Measurements from ENCODE around the gene TBX3.
"Not testable (repeated sequence)": the region's sequence is repeated elsewhere in the genome, so short reads cannot be mapped to it uniquely, and the experiment has no call there.

The TBX3 gene

DNA sequence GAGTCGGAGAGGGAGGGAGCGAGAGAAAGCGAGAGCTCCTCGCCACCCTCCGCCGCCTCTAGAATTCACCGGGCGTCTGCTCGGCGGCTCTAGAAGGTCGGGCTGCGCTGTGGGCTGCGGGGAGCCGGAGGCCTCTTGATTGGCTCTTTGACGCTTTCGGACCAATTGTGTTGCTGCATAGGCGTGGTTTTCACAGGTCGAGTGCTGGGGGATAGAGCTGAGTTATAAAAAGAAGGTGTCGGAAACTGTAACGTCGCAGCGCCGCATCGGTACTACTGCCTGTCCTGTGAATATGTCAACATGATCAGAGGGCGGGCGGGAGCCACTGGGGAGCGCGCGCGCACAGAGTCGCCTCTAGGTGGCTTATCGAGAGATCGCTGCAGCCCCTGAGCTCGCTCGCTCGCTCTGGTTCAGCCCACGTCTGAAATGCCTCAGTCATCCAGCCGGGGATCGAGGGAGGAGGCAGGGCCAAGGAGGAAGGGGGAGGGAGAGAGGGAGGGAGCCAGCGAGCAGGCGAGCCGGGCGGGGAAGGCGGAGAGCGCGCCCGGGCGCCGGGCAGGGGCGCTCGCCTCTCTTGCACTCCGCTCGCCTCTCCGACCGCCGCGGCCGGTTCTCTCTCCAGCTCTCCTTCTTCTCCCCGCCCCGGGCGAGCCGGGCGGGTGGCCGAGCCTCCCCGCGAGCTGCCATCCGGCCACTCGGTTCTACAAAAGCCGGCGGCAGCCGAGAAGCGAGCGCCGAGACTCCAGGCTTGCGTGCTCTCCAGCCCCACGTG, at the start of gene TBX3:
Gene TBX3, minus strand, starts transcription at position 78 of the 772 bp plus-strand sequence. CDS start 975 bp downstream, outside the sequence.
- in situ Hi-C loops (cut with MboI; ENCODE audit: low pct_unique_long_range_greater_than_20kb, low sequenced_read_pairs) = no loop called here
- DNase-seq = peak; percentile 100

DNA sequence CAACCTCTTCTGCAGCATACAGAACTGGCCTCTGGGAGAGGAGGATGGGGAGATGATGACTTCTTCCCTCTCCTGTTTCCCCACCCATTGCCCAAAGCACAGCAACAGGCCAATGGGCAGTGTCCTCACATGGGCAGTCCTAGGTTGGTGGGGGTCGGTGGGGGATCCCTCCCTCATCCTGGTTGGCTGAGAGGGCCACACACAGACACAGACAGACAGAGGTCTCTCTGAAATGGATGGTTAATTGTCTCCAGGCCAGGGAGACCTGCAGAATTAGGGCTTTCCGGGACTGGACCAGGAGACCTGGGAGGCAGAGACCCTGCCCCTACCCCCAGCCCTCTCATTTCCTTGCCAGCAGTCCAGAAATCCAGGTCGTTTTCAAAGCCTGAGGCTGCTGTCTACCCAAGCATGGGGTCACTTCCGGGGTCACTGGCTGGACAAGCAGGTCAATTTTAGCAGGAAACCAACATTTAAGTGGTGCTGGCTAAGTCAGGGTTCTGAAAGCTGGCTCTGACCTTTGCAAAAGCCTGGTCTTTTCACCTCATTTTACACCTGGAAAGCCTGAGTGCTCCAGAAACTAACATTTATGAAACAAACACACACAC, 48.6 kb upstream of the TBX3 start:
- in situ Hi-C loops (cut with MboI; ENCODE audit: low pct_unique_long_range_greater_than_20kb, low sequenced_read_pairs) = no loop called here
- peak; percentile 5 for DNase-seq

DNA sequence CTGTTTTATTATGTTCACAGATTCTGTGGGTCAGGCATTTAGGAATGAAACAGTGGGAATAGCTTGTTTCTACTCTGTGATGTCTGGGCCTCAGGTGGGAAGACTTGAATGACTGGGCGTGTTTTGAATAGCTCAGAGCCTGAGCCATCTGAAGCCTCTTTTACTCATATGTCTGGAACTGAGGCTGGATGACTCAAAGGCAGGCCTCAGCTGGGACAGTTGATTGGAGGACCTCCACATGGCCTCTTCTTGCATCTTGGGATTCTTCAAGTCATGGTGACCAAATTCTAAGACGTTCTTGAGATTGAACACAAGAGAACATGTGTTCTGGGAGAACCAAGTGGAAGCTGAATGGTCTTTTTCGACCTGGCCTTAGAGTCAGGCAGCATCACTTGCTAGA, 45.8 kb upstream of the TBX3 start:
- no peak for DNase-seq
- in situ Hi-C loops (cut with MboI; ENCODE audit: low pct_unique_long_range_greater_than_20kb, low sequenced_read_pairs) = no loop called here

DNA sequence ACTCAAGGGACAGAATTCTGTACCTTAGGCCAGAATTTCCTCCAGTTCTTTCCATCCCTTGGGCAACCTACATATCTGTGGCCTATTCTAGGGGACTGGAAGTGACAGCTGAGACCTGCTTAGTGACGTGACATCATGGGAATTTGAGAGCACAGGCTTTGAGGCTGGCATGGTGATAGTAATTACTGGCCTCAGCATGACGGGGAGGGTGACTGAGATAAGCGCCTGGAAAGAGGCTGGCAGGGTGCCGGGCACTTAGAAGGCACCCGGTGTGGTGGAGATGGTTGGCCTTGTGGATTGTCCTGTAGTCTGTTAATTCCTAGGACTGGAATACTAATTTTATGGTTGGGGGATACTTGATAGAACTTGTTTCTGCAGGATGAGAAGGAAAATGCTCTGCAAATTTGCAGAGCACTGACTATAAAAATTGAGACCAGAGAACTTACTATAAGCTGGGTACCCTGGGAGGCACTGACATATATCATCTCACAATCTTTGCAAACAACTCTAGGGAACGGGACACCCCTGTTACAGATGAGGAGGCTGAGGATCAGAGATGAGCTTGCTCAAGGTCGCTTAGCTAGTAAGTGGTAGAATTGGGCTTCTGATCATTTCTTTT, 42.2 kb upstream of the TBX3 start:
- in situ Hi-C loops (cut with MboI; ENCODE audit: low pct_unique_long_range_greater_than_20kb, low sequenced_read_pairs) = no loop called here

DNA sequence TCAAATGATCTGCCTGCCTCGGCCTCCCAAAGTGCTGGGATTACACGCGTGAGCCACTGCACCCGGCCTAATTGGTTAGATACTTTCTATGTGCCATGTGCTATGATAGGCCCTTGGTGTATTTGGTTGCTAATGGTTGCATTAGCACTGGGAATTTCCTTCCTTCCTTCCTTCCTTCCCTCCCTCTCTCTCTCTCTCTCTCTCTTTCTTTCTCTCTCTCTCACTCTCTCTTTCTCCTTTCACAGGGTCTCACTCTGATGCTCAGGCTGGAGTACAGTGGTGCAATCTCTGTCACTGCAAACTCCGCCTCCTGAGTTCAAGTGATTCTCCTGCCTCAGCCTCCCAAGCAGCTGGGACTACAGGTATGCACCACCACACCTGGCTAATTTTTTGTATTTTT, 38.2 kb upstream of the TBX3 start:
- DNase-seq; in situ Hi-C loops (cut with MboI; ENCODE audit: low pct_unique_long_range_greater_than_20kb, low sequenced_read_pairs): not testable (repeated sequence)

More for the DNA sequence above, 42.2 kb upstream of the TBX3 start:
- DNase-seq = no peak

DNA sequence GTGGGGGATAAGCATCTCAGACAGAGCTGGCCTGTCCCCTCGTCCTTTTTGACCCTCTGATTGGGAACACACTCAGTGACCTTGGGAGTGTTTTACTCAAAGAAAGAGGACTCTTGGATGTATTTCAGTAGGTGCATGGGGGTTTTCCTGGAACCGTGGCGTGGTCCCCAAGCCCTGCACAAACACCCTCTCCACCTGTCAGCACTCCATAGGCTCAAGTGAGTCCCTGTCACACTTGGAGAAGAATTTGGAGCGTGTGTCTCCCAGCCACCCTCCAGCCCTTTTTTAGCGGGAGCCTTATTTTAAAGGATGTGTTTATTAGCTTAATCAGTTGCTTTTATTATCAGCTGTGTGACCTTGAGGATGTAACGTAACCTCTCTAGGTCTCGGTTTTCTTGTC, 37.3 kb upstream of the TBX3 start:
- no peak for DNase-seq
- in situ Hi-C loops (cut with MboI; ENCODE audit: low pct_unique_long_range_greater_than_20kb, low sequenced_read_pairs) = no loop called here

DNA sequence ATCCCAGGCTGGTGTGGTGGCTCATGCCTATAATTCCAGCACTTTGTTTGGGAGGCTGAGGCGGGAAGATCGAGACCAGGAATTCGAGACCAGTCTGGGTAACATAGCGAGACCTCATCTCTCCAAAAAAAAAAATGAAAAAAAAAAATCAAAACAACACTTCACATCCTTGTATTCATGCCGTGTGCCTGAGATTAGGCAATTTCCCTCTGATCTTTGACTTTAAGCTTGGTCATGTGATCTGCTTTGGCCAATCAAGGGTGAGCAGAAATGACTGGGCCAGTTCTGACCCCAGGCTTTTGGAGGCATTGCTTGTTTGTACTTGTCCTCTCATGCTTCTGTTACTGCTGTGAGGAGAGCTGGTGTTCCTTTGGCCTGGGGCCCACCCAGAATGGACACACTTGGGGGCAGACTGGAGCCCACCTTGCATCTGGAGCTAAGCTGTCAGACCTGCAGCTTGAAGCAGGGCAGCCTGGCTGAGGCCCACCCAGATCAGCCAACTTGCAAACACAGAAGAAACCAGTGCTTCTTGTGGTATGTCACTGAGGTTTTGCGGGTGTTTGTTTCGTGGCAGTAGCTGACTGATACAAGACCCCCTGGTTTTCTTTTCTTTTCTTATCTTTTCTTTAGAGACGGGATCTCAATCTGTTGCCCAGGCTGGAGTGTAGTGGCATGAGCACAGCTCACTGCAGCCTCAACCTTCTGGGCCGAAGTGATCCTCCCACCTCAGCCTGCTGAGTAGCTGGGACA, 29.7 kb upstream of the TBX3 start:
- DNase-seq = no peak
- in situ Hi-C loops (cut with MboI; ENCODE audit: low pct_unique_long_range_greater_than_20kb, low sequenced_read_pairs) = no loop called here

DNA sequence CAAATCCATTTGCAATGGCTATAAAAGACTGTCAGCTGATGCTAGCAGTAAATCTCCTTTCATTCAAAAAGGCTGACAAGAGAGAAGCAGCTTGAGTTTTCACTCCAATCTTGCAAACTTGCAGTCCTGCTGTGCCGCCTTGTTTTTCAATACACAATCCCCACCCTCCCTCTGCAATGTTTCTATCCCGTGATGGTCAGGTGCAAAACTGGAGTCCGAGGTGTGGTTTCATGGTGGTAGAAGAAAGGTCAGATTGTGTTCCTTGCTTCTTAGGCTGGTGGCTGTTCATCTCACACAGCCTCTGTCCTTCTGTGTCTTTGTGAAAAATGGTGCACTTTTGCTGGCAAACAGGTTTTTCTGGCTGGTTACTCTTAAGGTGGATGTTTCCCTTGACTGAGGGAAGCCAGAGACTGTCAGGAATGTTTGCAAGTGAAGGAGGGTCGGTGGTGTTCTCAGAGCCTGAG, 27.7 kb upstream of the TBX3 start:
- in situ Hi-C loops (cut with MboI; ENCODE audit: low pct_unique_long_range_greater_than_20kb, low sequenced_read_pairs) = no loop called here

DNA sequence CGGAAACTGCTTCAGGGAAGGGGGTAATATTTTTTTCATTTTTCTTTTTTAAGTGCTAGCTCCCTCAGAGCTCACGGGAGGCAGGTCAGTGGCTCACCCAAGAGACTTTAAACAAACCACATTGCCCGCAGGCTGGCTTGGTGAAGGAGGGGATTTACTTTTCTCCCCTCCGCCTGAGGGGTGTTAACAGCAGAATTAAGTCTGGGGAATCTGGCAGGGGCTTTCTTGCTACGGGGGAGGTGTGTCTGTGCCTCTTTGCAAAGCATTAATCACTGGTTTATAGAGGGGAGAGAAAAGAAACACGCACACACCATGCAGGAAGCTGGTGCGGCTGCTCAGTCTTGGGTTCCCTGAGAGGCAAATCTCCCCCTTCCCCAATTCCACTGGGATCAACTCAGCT, 26.2 kb upstream of the TBX3 start:
- no peak for DNase-seq
- in situ Hi-C loops (cut with MboI; ENCODE audit: low pct_unique_long_range_greater_than_20kb, low sequenced_read_pairs) = no loop called here

More for the DNA sequence above, 27.7 kb upstream of the TBX3 start:
- DNase-seq = no peak

DNA sequence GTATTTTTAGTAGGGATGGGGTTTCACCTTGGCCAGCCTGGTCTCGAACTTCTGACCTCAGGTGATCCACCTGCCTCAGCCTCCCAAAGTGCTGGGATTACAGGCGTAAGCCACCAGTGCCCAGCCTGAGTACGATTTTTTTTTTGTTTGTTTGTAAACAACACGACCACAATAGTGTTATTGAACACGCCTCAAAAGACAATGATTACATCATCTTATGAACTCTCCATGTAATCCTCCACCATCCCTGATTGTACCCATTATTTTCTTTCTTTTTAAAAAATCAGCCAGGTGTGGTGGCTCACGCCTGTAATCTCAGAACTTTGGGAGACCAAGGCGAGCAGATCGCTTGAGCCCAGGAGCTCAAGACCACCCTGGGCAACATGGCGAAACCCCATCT, 25.1 kb upstream of the TBX3 start:
- no peak for DNase-seq
- in situ Hi-C loops (cut with MboI; ENCODE audit: low pct_unique_long_range_greater_than_20kb, low sequenced_read_pairs) = no loop called here

DNA sequence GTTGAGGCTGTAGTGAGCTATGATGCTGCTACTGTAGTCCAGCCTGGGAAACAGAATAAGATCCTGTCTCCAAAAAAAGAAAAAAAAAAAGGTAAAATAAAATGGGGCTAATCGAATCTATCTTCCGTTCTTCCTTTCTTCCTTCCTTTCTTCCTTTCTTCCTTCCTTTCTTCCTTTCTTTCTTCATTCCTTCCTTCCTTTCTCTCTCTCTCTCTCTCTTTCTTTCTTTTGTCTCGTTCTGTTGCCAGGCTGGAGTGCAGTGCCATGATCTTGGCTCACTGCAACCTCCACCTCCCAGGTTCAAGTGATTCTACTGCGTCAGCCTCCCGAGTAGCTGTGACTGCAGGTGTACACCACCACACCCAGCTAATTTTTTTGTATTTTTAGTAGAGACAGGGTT, 24.6 kb upstream of the TBX3 start:
- DNase-seq; in situ Hi-C loops (cut with MboI; ENCODE audit: low pct_unique_long_range_greater_than_20kb, low sequenced_read_pairs): not testable (repeated sequence)

DNA sequence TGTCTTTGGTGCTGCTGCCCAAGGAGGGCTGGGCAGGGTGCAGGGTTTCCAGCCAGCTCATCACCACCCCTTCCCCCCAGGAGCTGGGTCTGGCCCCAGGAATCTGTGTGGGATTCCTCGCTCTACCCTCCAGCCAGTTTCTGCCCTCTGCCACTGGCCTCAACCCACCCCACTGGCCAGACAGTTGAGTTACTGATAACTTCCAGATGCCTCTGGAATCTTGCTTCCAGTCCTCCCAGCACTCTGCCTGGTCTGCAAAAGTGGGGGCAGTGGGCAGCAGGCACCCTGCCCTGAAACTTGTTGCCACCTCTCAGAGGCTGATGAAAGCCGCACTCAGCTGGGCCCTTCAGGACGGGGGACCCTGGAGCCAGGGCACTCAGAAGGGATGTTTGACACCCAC, 20.1 kb upstream of the TBX3 start:
- in situ Hi-C loops (cut with MboI; ENCODE audit: low pct_unique_long_range_greater_than_20kb, low sequenced_read_pairs) = no loop called here
- DNase-seq = no peak

DNA sequence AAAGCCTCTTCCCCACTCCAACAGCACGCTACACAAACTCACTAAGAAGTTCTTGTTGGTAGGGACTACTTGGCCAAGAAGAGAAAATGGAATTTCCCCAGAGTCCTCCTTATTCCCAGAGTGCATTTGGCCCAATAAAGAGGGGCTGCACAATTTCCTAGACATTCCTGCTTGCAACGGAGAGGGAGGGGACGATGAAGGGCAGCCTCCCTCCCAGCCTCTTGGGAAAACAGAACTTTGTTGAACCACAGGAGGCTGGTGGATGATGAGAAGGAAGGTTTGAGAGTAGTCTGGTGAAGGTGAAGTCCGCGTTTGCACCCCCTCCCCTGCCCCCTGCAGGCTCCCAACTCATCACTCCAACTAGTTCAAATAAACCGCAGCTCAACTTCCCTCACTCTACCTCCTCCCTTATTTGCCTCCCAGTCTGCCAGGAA, 19.1 kb upstream of the TBX3 start:
- no peak for DNase-seq
- in situ Hi-C loops (cut with MboI; ENCODE audit: low pct_unique_long_range_greater_than_20kb, low sequenced_read_pairs) = no loop called here

DNA sequence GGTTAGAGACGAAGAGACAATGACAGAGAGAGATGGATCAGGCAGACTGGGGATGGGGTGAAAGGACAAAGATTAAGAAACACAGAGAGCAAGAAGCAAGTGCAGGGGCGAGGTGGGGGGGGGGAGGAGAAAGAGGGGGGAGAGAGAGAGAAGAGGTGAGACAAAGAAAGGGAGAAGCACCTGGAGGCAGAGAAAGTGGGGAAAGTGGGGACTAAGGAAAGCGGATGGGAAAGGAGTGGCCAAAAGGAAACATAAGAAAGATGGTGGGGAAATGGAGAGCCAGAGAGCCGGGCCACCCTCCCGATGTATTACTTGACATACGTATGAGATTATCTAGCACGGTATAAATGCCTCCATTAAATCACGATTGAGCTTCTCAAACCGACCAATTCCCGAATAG, 18.5 kb upstream of the TBX3 start:
- in situ Hi-C loops (cut with MboI; ENCODE audit: low pct_unique_long_range_greater_than_20kb, low sequenced_read_pairs) = no loop called here
- no peak for DNase-seq

DNA sequence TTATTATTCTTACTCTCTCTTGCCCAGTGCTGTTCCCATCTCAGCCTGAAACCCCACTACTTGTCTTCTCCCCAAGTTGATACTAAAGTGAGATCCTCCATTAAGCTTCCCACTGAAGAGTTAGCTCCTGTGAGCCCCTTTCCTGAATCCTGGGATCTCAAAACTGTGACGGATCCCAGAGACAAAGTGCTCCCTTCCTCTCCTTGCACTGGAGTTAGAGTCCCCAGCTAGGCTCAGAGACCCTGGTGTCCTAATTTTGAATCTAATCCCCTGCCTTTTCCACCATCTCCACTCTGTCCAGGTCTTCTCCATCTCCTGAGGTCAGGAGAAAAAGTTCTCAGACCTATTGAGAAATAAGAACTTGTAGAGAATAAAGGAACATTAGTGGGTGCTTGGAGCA, 17.6 kb upstream of the TBX3 start:
- in situ Hi-C loops (cut with MboI; ENCODE audit: low pct_unique_long_range_greater_than_20kb, low sequenced_read_pairs) = no loop called here
- DNase-seq = no peak

DNA sequence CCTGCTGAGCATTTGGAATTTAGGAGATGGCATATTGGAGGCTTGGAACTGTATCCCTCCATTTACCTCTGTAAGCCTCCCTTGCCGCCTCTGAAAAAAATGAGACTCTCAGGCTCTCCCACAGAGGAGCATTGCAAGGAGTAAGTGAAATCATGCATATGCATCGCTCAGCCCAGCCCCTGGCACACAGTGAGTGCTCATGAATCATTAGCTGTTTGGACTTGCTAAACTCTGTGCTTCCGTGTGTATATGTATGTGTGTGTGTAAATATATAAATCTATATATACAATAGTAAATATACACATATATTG, 17.1 kb upstream of the TBX3 start:
- no peak for DNase-seq
- in situ Hi-C loops (cut with MboI; ENCODE audit: low pct_unique_long_range_greater_than_20kb, low sequenced_read_pairs) = no loop called here

DNA sequence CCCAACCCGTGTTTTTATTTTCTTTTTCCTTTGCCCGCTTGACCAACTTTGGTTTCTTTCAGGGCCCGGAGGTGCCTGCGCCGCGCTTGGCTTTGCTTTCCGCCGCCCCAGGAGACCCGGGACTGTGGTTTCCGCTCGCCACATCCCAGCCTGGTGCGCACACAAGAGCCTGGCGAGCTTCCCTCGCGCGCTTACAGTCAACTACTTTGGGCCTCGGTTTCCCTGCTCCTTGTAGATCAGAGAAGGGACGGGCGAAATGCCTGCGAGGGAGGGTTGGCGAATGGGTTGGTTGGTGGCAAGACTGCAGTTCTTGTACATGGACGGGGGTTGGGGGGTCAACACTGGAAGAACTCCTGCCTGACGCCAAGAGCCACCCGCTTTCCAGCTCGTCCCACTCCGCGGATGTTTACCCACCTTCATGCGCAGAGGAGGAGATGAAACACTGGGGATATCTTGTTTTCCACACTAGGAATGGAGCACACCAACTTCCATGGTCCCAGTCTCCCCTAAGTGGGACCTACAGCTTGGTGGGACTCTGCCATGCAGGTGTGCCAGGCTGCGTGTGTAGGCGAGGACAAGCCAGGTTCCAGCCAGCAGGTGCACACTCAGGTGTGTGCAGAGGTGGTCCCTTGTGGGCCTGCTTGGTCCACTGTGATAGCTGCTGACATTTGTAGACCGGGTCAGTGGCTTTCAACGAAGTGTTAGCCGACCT, 16.6 kb upstream of the TBX3 start:
- DNase-seq = no peak
- in situ Hi-C loops (cut with MboI; ENCODE audit: low pct_unique_long_range_greater_than_20kb, low sequenced_read_pairs) = no loop called here

DNA sequence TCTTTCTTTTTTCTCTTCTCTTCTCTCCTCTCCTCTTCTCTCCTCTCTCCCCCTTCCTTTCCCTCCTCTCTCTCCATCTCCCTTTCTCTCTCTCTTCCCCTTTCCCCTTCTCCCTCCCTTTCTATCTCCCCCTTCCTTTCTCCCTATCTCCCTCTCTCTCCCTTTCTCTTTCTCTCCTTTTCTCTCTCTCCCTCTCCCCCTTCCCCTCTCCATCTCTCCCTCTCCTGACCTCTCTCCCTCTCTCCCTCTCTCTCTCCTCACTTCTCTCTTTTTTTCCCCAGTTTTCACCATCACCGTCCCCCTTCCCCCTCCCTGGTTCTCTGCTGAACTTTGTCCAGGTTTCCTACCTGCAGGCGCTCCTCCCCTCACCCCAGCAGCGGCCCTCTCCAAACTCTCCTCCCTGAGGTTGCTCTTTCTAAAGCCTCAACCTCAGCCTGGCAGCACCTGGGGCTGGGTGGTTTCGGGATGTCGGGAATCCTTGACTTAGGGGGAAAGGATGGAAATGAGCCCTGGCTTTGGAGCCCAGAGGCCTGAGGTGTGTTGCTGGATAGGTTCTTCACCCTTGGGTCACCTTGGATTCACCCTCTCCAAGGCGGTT, 14.7 kb upstream of the TBX3 start:
- in situ Hi-C loops (cut with MboI; ENCODE audit: low pct_unique_long_range_greater_than_20kb, low sequenced_read_pairs) = no loop called here

More for the DNA sequence above, 14.7 kb upstream of the TBX3 start:
- DNase-seq = no peak
